Epithelial cell of umbilical artery (primary cell): ENCODE measurements around the gene C11orf16. TPM values are rescaled to one million over a fixed set of nuclear protein-coding genes. Genes with fewer than 3 reads are reported as not detected.

Experiments
- total RNA-seq: library from RNA; depleted of rRNA; stranded (reverse); fragments of >200 nt; gene quantifications from 2 replicates; pipeline ENCODE4 v1.2.3, GENCODE V29; 2014

The C11orf16 gene, protein sequence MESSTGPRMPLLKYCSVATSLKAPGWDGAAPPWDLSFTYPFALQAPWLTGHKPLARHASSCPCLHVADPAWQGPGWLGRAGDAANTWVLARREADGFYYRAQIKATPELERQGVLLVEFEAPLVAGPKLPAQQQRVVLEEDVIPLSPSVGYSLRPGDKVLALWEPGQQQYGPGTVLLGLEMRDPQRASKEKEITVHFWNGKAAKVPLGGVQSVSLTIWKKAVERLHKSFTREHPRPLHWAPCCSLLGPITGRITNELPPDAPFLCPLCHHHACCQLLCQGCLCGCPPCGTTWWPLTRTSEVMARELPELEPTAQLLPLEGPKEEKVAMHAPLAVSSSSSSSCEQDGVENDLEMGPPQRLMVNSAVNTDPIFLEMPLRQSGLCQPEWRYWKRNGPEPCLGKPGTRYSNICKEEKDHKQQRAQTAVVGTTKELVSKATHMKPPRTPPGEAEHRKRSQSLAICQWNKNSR
- total RNA-seq = not detected in 2 replicates

DNA sequence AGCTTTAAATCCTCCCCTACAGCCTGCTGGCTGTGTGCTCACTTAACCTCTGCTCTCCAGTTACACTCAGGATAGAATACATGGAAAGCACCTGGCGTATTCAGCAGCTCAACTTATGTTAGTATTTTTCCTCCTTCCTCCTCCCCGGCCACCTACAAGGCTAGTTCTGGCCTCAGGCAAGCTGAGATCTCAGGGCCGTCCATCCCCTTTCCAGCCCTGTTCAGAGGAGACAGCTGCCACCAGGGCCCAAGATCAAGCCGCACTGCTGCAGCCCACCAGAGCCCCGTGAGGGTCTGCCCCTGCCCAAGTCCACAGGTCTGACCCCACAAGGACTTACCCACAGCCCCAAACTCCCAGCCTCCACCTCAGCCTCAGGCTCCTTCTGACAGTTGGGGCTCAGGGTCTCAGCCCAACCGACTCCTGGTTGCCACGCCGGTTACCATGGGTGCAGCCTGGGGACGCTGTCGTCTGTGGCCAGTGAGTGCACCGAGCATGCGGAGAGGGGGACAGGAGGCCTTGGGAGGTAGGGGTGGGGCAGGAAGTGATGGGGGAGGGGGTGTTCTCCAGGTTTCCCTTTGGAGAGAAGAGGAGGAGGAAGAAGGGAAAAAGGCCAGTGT lies at the start of gene C11orf16:
C11orf16 (minus strand) TSS at position 384 of the 617 bp plus-strand sequence. CDS start 639 bp downstream, outside the sequence.

DNA sequence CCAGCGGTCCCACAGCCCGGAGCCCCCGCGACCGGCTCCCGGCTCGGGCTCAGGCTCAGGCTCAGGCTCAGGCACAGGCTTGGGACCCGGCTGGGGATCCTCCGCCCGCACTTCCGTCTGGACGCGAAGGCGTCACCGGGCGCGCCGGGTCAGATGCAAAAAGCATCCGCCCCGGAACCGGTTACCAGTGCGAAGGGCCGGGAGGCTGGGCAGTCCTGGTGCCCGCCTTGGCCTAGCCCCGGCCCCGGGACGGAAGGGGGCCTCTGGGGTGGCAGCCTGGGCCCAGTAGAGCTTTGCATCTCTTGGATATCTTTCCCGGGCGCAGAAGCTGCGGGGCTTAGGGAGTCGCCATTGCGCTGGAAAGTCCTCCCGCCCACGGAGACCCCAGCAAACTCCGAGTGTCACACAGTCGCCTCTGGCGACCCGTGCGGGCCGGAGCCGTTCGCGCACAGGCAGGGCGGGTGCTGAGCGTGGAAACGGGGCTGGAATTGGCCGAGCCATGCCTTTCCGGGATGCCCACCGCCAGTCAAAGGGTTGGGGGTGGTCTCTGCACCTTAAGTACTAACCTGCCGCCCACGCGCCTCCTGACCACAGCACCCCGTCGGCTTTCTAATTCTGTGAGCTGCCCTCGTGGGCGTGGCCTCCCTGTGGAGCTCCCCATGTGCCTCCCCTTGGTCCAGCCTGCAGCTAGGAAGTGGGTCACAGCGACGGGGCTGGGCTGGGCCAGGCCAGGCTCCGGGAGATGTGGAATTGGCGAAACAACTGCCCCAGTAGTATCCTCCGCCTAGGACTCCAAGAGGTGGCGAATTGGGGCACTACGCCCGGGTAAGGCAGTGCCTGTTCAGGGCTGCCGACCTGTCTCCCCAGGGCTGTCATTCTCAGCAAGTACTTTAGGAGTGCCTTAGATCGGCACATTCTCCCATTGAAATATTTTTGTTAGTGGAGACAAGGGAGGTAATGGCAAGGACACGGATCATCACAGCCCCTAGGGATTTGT lies 31.9 kb upstream of the C11orf16 start, which contains the start of gene TMEM9B:
TMEM9B (minus strand) TSS at position 119 of the 997 bp plus-strand sequence. CDS start 129 bp downstream, outside the sequence.

DNA sequence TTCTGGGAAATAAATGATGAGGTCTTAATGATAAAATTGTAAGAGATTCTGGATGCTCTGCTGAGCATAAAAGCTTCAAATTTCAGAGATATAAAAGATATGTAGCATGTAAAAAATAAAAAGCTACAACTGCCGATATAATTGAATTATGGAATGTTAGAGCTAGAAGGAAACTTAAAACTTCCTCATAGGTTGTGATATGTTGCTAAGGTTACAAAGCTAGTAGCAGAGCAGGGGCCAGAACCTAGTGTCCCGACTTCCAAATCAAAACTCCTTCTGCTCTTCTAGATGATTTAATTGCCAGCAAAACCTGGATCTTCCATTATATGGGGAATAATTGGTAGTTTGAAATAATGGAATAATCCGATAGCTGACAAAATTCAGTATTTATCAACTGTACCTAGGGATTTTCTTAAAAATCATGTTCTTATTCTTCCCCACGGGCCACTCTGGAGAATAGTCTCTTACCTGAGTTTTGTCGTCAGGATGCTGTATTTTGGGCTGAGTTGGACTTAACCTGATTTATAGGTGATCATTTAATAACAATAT lies 9.8 kb upstream of the C11orf16 start, which contains the start of gene ASCL3:
ASCL3 (minus strand) TSS at position 499 of the 549 bp plus-strand sequence. CDS start 4,855 bp downstream, outside the sequence.

DNA sequence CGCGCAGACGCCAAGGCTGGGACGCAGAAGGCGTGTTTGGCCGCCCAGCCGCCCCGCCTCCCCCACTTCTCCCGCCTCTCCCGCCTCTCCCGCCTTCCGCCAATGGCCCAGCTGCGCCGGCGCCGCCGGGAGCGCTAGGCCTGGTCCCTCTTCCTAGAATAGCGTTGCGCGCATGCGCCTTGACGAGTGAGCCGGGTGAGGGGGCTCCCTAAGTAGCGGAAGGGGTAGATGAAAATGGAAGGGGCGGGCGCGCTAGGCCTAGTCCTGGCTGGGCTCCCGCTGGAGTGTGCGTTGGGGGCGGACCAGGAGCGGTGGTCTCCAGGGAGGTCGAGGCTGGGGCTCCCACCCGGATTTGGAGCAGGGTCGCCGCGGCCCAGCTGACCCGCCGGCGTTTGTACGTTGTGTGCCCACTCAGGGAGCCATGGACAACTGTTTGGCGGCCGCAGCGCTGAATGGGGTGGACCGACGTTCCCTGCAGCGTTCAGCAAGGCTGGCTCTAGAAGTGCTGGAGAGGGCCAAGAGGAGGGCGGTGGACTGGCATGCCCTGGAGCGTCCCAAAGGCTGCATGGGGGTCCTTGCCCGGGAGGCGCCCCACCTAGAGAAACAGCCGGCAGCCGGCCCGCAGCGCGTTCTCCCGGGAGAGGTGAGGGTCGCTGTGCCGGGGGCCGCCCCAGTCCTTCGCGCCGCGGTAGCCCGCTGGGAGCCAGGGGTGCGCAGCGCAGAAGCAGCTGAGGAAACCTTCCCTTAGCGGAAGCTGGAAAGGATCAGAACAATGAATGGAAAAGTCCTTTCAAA lies 21.5 kb downstream of the C11orf16 start, which contains the start of gene AKIP1:
AKIP1 (plus strand) TSS at position 161 of the 795 bp plus-strand sequence; CDS start at position 422, 261 bp downstream.

Other genes with a start within 250 kb of the C11orf16 start
- gene AKIP1, start 21.8 kb downstream of the C11orf16 start, total RNA-seq = 30.9 and 35.4 TPM in 2 replicates
- not detected in 2 replicates for gene ASCL3, start 10.1 kb upstream of the C11orf16 start, total RNA-seq
- gene TMEM9B, start 31.5 kb upstream of the C11orf16 start, total RNA-seq = 29.9 and 42.2 TPM in 2 replicates
- gene NRIP3, start 71.1 kb upstream of the C11orf16 start, total RNA-seq = 7.0 and 24.0 TPM in 2 replicates
- gene SCUBE2, start 158.7 kb upstream of the C11orf16 start, total RNA-seq = 0.15 and 0.32 TPM in 2 replicates